Renal cortex interstitium (tissue), 3 donors: Measurements from ENCODE around the gene P3H3. TPM values are rescaled to one million over a fixed set of nuclear protein-coding genes. Genes with fewer than 3 reads are reported as not detected.

Experiments
- polyA plus RNA-seq, 3 donors: library from polyadenylated mRNA; unstranded; fragments of 120-200 nt; gene quantifications; one replicate each; pipeline ENCODE4 v1.2.1, GENCODE V29; 2013; ENCODE audit not compliant: insufficient read length in 3 of 3

The P3H3 gene
- polyA plus RNA-seq, 3 donors: 24.4 to 41.2 (median 35.2) TPM

Other genes starting within 250 kb of the P3H3 start
- 100 to 1,000 TPM; 294 to 313 (median 295) TPM for gene CHD4, start 221.0 kb upstream of the P3H3 start, polyA plus RNA-seq
- 1 to 10 TPM in 2 of 3 donors, under 1 TPM in 1; 0.96 to 1.5 (median 1.3) TPM for gene LPAR5, start 192.4 kb upstream of the P3H3 start, polyA plus RNA-seq
- 1 to 10 TPM; 3.1 to 6.8 (median 4.9) TPM for gene ACRBP, start 181.0 kb upstream of the P3H3 start, polyA plus RNA-seq
- 100 to 1,000 TPM; 111 to 118 (median 112) TPM for gene ING4, start 165.3 kb upstream of the P3H3 start, polyA plus RNA-seq
- 10 to 100 TPM; 87.2 to 99.6 (median 91.3) TPM for gene ZNF384, start 139.0 kb upstream of the P3H3 start, polyA plus RNA-seq
- gene PIANP, start 127.6 kb upstream of the P3H3 start, polyA plus RNA-seq: 10 to 100 TPM; 11.7 to 14.0 (median 13.0) TPM
- 10 to 100 TPM; 61.5 to 70.2 (median 65.1) TPM for gene COPS7A, start 104.4 kb upstream of the P3H3 start, polyA plus RNA-seq
- gene MLF2, start 75.3 kb upstream of the P3H3 start, polyA plus RNA-seq: 100 to 1,000 TPM; 194 to 227 (median 210) TPM
- 100 to 1,000 TPM; 513 to 676 (median 531) TPM for gene PTMS, start 62.0 kb upstream of the P3H3 start, polyA plus RNA-seq
- gene LAG3, start 55.9 kb upstream of the P3H3 start, polyA plus RNA-seq: 1 to 10 TPM; 1.9 to 2.1 (median 2.1) TPM
- 10 to 100 TPM; 28.0 to 31.1 (median 29.9) TPM for gene CD4, start 38.9 kb upstream of the P3H3 start, polyA plus RNA-seq
- 10 to 100 TPM; 25.4 to 37.4 (median 28.2) TPM for gene GPR162, start 6.6 kb upstream of the P3H3 start, polyA plus RNA-seq
- 1 to 10 TPM; 5.9 to 9.2 (median 8.4) TPM for gene GNB3, start 12.5 kb downstream of the P3H3 start, polyA plus RNA-seq
- gene CDCA3, start 22.9 kb downstream of the P3H3 start, polyA plus RNA-seq: 10 to 100 TPM; 25.4 to 31.4 (median 28.5) TPM
- 10 to 100 TPM; 55.0 to 70.2 (median 58.4) TPM for gene USP5, start 23.7 kb downstream of the P3H3 start, polyA plus RNA-seq
- 100 to 1,000 TPM; 560 to 645 (median 574) TPM for gene TPI1, start 39.1 kb downstream of the P3H3 start, polyA plus RNA-seq
- 10 to 100 TPM in 1 of 3 donors, 1 to 10 TPM in 2; 7.5 to 15.1 (median 9.3) TPM for gene SPSB2, start 44.9 kb downstream of the P3H3 start, polyA plus RNA-seq
- gene LRRC23, start 76.4 kb downstream of the P3H3 start, polyA plus RNA-seq: 10 to 100 TPM; 18.4 to 21.8 (median 21.7) TPM
- gene ENO2, start 86.2 kb downstream of the P3H3 start, polyA plus RNA-seq: 10 to 100 TPM; 12.7 to 25.7 (median 13.5) TPM
- 100 to 1,000 TPM in 2 of 3 donors, 10 to 100 TPM in 1; 91.9 to 142 (median 139) TPM for gene ATN1, start 99.6 kb downstream of the P3H3 start, polyA plus RNA-seq
- gene RNU7-1, start 115.4 kb downstream of the P3H3 start, polyA plus RNA-seq: not detected
- 100 to 1,000 TPM; 131 to 205 (median 154) TPM for gene C12orf57, start 115.6 kb downstream of the P3H3 start, polyA plus RNA-seq
- gene PTPN6, start 122.9 kb downstream of the P3H3 start, polyA plus RNA-seq: 10 to 100 TPM; 18.7 to 27.0 (median 22.3) TPM
- gene PHB2, start 142.3 kb downstream of the P3H3 start, polyA plus RNA-seq: 100 to 1,000 TPM; 256 to 296 (median 267) TPM
- 10 to 100 TPM; 43.4 to 53.0 (median 50.7) TPM for gene EMG1, start 142.5 kb downstream of the P3H3 start, polyA plus RNA-seq
- 10 to 100 TPM; 59.1 to 62.3 (median 61.5) TPM for gene LPCAT3, start 190.1 kb downstream of the P3H3 start, polyA plus RNA-seq
- 10 to 100 TPM; 48.0 to 66.1 (median 48.1) TPM for gene C1S, start 232.3 kb downstream of the P3H3 start, polyA plus RNA-seq